ENCODE measurements around the gene DCLK2. TPM values are rescaled to one million over a fixed set of nuclear protein-coding genes. Genes with fewer than 3 reads are reported as not detected.

Gene DCLK2
- total RNA-seq, 2 experiments from 2014 or later: not detected

GRCh38 chr4:150142831-150143230 lies 64.6 kb downstream of the DCLK2 start:
- H3K9me2 ChIP-seq (ENCODE audit: insufficient read depth, low read length): no peaks in the 10 kb centered on the region
- H4K20me1 ChIP-seq (ENCODE audit: insufficient read depth, low read length): no peaks in the 10 kb centered on the region
- no peaks in the 10 kb centered on the region for H3K4me1 ChIP-seq (ENCODE audit: insufficient read depth, low read length, poor library complexity, severe bottlenecking)
- no peak overlapping the region for H2AFZ ChIP-seq (ENCODE audit: low read length)
- H3K9me3 ChIP-seq (ENCODE audit: low read length): no peaks in the 10 kb centered on the region
- H3K4me2 ChIP-seq (ENCODE audit: low read length): no peak overlapping the region
- BruUV-seq (replicated peaks): no TSS peak
- no peaks in the 10 kb centered on the region for H3K36me3 ChIP-seq (ENCODE audit: insufficient read depth, low read length)
- ChIA-PET POLR2A (interaction anchor here (0.8 kb wide), 1 partner anchor 98 kb away, joined by 3 read pairs; no protein-coding TSS in a partner anchor), CTCF (ENCODE audit: unreplicated experiment) (no interaction called here)
- no peaks in the 10 kb centered on the region for H3K79me2 ChIP-seq (ENCODE audit: insufficient read depth, low read depth, low read length)
- no peak overlapping the region for H3K27ac ChIP-seq (ENCODE audit: low read depth, low read length, poor library complexity, severe bottlenecking)
- no peak for DNase-seq (ENCODE audit: low spot score)
- no peak for TF ChIP-seq CTCF (conservative IDR thresholded peaks at IDR 0.05; ENCODE audit: low read length)
- no peak for TF ChIP-seq EZH2phosphoT487 (IDR thresholded peaks at IDR 0.05; ENCODE audit: borderline replicate concordance, low read depth, low read length)
- no peak overlapping the region for H3K4me3 ChIP-seq (ENCODE audit: low read depth, low read length, poor library complexity, severe bottlenecking)
- intact Hi-C loops (cut with micrococcal nuclease; ENCODE audit: unreplicated experiment): no loop called here

- Histone ChIP-seq H3K27ac (ENCODE audit: low read depth, low read length, poor library complexity, severe bottlenecking) (no peak overlapping the region), H2AFZ (ENCODE audit: low read length) (no peak overlapping the region), H3K36me3 (ENCODE audit: insufficient read depth, low read length) (no peaks in the 10 kb centered on the region), H3K4me2 (ENCODE audit: low read length) (no peak overlapping the region), H3K4me3 (ENCODE audit: low read depth, low read length, poor library complexity, severe bottlenecking) (no peak overlapping the region), H3K9me3 (ENCODE audit: low read length) (no peaks in the 10 kb centered on the region), H4K20me1 (ENCODE audit: insufficient read depth, low read length) (no peaks in the 10 kb centered on the region), H3K4me1 (ENCODE audit: insufficient read depth, low read length, poor library complexity, severe bottlenecking) (no peaks in the 10 kb centered on the region), H3K9me2 (ENCODE audit: insufficient read depth, low read length) (no peaks in the 10 kb centered on the region), H3K79me2 (ENCODE audit: insufficient read depth, low read depth, low read length) (no peaks in the 10 kb centered on the region)
- ChIA-PET CTCF (ENCODE audit: unreplicated experiment) (no interaction called here), POLR2A (interaction anchor here (0.6 to 1.2 kb wide), 3 partner anchors 9 to 103 kb away, joined by 3 to 4 read pairs (median 3); no protein-coding TSS in a partner anchor)
- TF ChIP-seq EZH2phosphoT487 (IDR thresholded peaks at IDR 0.05; ENCODE audit: borderline replicate concordance, low read depth, low read length) (no peak), CTCF (conservative IDR thresholded peaks at IDR 0.05; ENCODE audit: low read length) (no peak)
- no peak for DNase-seq (ENCODE audit: low spot score)
- BruUV-seq (replicated peaks): no TSS peak
- intact Hi-C loops (cut with micrococcal nuclease; ENCODE audit: unreplicated experiment): no loop called here
These were observed 67.1 kb downstream of the DCLK2 start for GRCh38 chr4:150145090-150145945.

GRCh38 chr4:150145946-150146340 lies 67.7 kb downstream of the DCLK2 start:
- Histone ChIP-seq H3K4me3 (ENCODE audit: low read depth, low read length, poor library complexity, severe bottlenecking) (no peak overlapping the region), H3K9me3 (ENCODE audit: low read length) (no peaks in the 10 kb centered on the region), H3K79me2 (ENCODE audit: insufficient read depth, low read depth, low read length) (no peaks in the 10 kb centered on the region), H3K9me2 (ENCODE audit: insufficient read depth, low read length) (no peaks in the 10 kb centered on the region), H3K27ac (ENCODE audit: low read depth, low read length, poor library complexity, severe bottlenecking) (no peak overlapping the region), H4K20me1 (ENCODE audit: insufficient read depth, low read length) (no peaks in the 10 kb centered on the region), H3K4me2 (ENCODE audit: low read length) (no peak overlapping the region), H3K4me1 (ENCODE audit: insufficient read depth, low read length, poor library complexity, severe bottlenecking) (no peaks in the 10 kb centered on the region), H2AFZ (ENCODE audit: low read length) (no peak overlapping the region), H3K36me3 (ENCODE audit: insufficient read depth, low read length) (no peaks in the 10 kb centered on the region)
- no TSS peak for BruUV-seq (replicated peaks)
- DNase-seq (ENCODE audit: low spot score): no peak
- ChIA-PET POLR2A (interaction anchor here (0.6 to 1.2 kb wide), 2 partner anchors 9 to 104 kb away, joined by 3 to 4 read pairs; no protein-coding TSS in a partner anchor), CTCF (ENCODE audit: unreplicated experiment) (no interaction called here)
- TF ChIP-seq CTCF (conservative IDR thresholded peaks at IDR 0.05; ENCODE audit: low read length) (no peak), EZH2phosphoT487 (IDR thresholded peaks at IDR 0.05; ENCODE audit: borderline replicate concordance, low read depth, low read length) (no peak)
- intact Hi-C loops (cut with micrococcal nuclease; ENCODE audit: unreplicated experiment): no loop called here

All from OCI-LY7 (cell line).